ENCODE results near the gene OSMR.

DNA sequence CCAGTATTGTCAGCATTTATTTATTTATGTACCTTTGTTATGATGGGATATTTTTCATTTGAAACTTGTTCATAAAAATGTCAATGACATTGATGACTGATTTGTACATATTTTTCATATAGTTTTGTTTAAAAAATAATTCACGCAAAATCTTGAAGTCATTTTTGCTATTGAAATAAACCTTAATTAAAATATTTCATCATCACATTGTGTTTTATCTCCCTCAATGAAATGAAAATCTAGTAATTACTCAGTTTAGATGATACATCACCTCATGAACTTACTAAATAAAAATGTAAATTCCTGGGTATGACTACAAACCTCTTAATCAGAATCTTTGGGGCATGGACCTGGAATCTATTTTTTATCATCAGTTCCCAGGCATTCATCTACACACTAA, 89.6 kb downstream of the OSMR start:
- TF ChIP-seq CTCF (IDR thresholded peaks at IDR 0.05) (no peak), POLR2A (IDR thresholded peaks at IDR 0.05) (no peak)

Data from testis (tissue), 2 donors.